LHCN-M2 (cell line): ENCODE results near the gene CRYGS. TPM values are rescaled to one million over a fixed set of nuclear protein-coding genes. Genes with fewer than 3 reads are reported as not detected.
"Not testable (repeated sequence)": the region's sequence is repeated elsewhere in the genome, so short reads cannot be mapped to it uniquely, and the experiment has no call there.

ENCODE experiments used
- DNase-seq: peaks from one replicate; pipeline ENCODE4 v3.0.0-alpha.2; 2012; ENCODE audit warnings: low read depth
- total RNA-seq: library from RNA; depleted of rRNA; stranded (reverse); fragments of >200 nt; gene quantifications from 2 replicates; pipeline ENCODE4 v1.2.3, GENCODE V29; 2014

Gene CRYGS
- total RNA-seq, 1 experiment from 2014 or later: 1.4 TPM

- no peak for DNase-seq
Measured at GRCh38 chr3:186519021-186519658, 25.0 kb downstream of the CRYGS start.

- no peak for DNase-seq
Measured at GRCh38 chr3:186517218-186517617, 27.0 kb downstream of the CRYGS start.

DNA sequence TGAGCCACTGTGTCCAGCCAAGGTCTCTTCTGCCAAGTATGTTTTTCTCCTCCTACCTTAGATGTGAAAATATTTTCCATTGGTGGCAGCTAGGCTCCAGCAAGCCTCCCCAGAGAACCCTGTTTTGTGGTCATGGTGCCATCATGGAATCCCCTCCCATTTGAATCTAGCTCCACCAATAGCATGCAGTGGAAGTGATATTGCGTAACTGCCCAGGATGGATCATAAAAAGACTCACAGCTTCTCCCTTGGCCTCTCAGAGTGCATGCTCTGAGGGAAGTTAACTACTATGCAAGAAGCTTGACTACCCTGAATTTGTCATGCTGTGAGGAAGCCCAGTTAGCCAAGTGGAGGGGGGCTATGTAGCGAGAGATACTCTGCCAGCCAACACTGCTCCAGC is 27.5 kb downstream of the CRYGS start:
- no peak for DNase-seq

GRCh38 chr3:186515125-186515524 is 29.1 kb downstream of the CRYGS start:
- DNase-seq: no peak

DNA sequence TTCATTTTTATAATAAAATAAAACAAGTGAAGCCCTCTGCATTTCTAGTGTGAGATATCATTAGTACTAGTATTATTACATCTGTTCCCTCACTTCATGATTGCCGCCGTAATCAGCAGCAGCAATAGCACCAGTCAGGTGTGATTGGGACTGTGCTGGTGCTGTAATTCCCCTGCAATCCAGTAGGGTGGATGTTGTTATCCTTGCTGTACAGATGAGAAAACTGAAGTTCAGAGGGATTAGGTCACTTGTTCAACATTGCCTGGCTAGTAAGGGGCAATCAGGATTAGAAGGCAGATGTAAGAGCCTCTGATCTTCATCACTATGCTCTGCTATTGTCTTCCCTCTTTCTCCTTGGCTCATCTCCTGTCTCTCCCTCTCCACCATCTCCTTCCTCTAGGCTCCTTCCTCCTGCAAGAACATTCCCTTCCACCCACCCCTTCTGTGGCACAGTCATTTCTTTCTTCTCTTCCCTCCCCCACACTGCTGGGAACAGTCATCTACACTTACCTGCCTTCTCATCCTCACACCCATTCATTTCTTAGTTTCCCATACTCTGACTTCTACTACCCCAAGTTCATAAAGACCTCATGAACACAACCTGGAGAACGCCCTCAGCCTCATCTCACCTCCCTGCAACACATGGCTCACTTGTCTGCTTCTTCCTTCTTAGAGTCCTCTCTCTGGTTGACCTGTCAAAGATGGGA is 29.7 kb downstream of the CRYGS start:
- no peak for DNase-seq

- DNase-seq: no peak
Measured at GRCh38 chr3:186513386-186513785, 30.8 kb downstream of the CRYGS start.

DNA sequence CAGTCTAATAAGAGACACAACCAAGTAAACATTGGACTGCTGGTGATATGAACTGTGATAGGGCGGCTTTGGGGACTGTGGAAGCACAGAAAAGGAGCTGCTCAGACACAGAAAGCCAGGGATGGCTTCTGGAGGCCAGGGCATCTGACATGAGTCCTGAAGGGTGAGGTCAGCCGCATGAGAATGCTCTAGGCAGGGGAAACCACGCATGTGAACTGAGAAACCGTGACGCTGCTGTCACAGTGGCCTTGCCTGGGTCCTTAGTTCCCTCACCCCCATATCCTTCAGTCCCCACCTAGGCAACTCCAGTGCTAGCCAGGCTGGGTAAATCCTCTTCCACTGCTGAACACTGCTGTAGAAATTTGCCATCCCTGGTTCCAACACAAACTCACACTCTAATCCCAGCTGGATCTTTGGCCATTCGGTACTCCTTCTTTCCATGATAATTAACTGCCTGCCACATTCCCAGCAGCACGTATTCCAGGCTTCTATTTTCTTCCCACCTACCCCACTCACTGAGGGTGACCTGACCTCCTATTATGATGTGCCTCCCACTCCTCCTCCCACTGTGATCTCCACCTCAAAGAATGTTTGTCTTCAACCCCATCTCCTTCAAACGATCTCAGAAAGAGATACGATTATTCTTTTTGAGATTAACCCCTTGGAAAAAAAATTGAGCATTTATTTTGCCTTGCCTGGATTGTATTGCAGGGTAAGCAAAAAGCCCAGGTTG is 31.4 kb downstream of the CRYGS start:
- DNase-seq: no peak

- no peak for DNase-seq
Measured at GRCh38 chr3:186511702-186512101, 32.5 kb downstream of the CRYGS start.

- no peak for DNase-seq
Measured at GRCh38 chr3:186511245-186511644, 32.9 kb downstream of the CRYGS start.

GRCh38 chr3:186510374-186511079 is 33.7 kb downstream of the CRYGS start:
- no peak for DNase-seq

GRCh38 chr3:186509423-186509822 is 34.8 kb downstream of the CRYGS start:
- DNase-seq: no peak

DNA sequence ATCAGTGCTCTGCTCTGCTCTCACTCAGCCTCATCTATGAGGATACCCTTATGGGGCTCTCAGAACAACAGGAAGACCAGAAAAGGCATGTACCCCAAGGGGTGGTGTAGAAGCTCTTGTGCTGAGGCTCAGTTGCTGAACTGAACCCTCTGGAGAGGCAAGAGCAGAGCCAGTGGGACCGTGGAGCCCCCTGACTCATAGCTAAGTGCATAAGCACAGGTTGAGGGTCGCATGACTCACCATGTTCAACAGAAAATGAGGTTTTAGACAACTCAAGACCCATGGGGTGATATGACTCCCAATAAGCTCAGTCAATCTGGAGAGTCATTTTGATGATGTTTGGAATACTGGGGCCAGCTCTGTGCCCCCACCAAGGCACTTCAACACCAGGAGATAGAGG is 37.3 kb downstream of the CRYGS start:
- DNase-seq: no peak

GRCh38 chr3:186506191-186506739 is 37.9 kb downstream of the CRYGS start:
- DNase-seq: no peak

- no peak for DNase-seq
Measured at GRCh38 chr3:186502966-186503712, 41.0 kb downstream of the CRYGS start.

- DNase-seq: no peak
Measured at GRCh38 chr3:186502138-186502948, 41.8 kb downstream of the CRYGS start.

GRCh38 chr3:186499949-186500348 is 44.2 kb downstream of the CRYGS start:
- not testable (repeated sequence) for DNase-seq

DNA sequence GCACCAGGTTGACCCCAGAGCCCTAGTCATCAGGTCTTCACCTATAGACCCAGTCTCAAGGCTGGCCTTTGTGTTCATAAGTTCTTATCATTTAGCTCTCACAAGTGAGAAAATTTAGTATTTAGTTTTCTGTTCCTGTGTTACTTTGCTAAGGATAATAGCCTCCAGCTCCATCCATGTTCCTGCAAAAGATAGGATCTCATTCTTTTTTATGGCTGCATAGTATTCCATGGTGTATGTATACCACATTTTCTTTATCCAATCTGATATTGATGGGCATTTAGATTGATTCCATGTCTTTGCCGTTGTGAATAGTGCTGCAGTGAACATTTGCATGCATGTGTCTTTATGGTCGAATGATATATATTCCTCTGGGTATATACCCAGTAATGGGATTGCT is 46.2 kb downstream of the CRYGS start:
- DNase-seq: not testable (repeated sequence)

GRCh38 chr3:186497608-186498007 is 46.6 kb downstream of the CRYGS start:
- DNase-seq: no peak

- no peak for DNase-seq
Measured at GRCh38 chr3:186496635-186497034, 47.5 kb downstream of the CRYGS start.

GRCh38 chr3:186496016-186496415 is 48.2 kb downstream of the CRYGS start:
- no peak for DNase-seq
